HCT116 (cell line): ENCODE results near the gene C6orf47. TPM values are rescaled to one million over a fixed set of nuclear protein-coding genes. Genes with fewer than 3 reads are reported as not detected.

Experiments used
- ATAC-seq: fragments of 200-7000 bp; cut with Tn5 transposase; 2 replicates; pipeline ENCODE4 v1.9.1; 2020; ENCODE audit warnings: mild to moderate bottlenecking, moderate library complexity
- BruUV-seq: library from RNA; stranded (reverse); fragments of 400-500 nt; replicated peaks from 2 replicates; lab custom pipeline; 2021; lab: Mats Ljungman, UMichigan
- CTCF ChIA-PET: fragments of 300-600 bp; sonication (Branson Sonifier 250); formaldehyde crosslinking; loops from one replicate; lab custom pipeline; 2021; ENCODE audit warnings: antibody characterized with exemption; lab: Charles Lee
- POLR2A ChIA-PET: fragments of 300-600, 350-600 bp; sonication (Branson Sonifier 250); formaldehyde crosslinking; loops from one replicate; lab custom pipeline; 2021; ENCODE audit warnings: antibody characterized with exemption; lab: Charles Lee
- RAD21 ChIA-PET, 2 experiments: fragments of 300-600 bp; sonication (Branson Sonifier 250); formaldehyde crosslinking; loops; one replicate each; lab custom pipeline; 2023; ENCODE audit warnings: low total read pairs in 2 of 2; ENCODE audit not compliant: uncharacterized antibody in 2 of 2, unreplicated experiment in 2 of 2, low non-redundant PET in 1 of 2; lab: Charles Lee
- DNase-seq: peaks from one replicate; pipeline ENCODE4 v3.0.0-alpha.2; 2010; ENCODE audit warnings: low read depth, low spot score
- H2AFZ ChIP-seq: fragments of 200-600 bp; shearing (Covaris generic), sonication (generic); 2 replicates; pipeline ENCODE4 v1.6.1; 2017; ENCODE audit warnings: low read depth, mixed run types, mixed read lengths, antibody characterized with exemption, low read length; ENCODE audit not compliant: poor library complexity, severe bottlenecking
- H3K27ac ChIP-seq: 2 replicates; pipeline ENCODE4 v1.5.1; 2012; ENCODE audit warnings: low read depth, low read length
- H3K27me3 ChIP-seq: fragments of 200-600 bp; sonication (generic); 2 replicates; pipeline ENCODE4 v1.6.1; 2016; ENCODE audit warnings: mixed run types, low read length, mixed read lengths; ENCODE audit not compliant: insufficient read depth
- H3K36me3 ChIP-seq, 2 experiments: fragments of 200-500 bp in 1 of 2; fragments of 200-600 bp in 1 of 2; sonication (Bioruptor generic) in 1 of 2; sonication (generic) in 1 of 2; 2 replicates each; pipeline versions ENCODE4 v1.5.1 to v1.6.1; 2014 to 2016; ENCODE audit warnings: low read length in 2 of 2, inconsistent platforms in 1 of 2, mixed read lengths in 1 of 2, mixed run types in 1 of 2; ENCODE audit not compliant: insufficient read depth in 2 of 2, control insufficient read depth in 1 of 2
- H3K4me1 ChIP-seq, 2 experiments: fragments of 200-600 bp in 1 of 2; sonication (generic) in 1 of 2; 2 replicates each; pipeline versions ENCODE4 v1.5.1 to v1.6.1; 2012 to 2017; ENCODE audit warnings: low read length in 2 of 2, inconsistent platforms in 1 of 2, mild to moderate bottlenecking in 1 of 2, mixed read lengths in 1 of 2, mixed run types in 1 of 2, moderate library complexity in 1 of 2; ENCODE audit not compliant: insufficient read depth in 2 of 2, control insufficient read depth in 1 of 2
- H3K4me2 ChIP-seq: fragments of 200-600 bp; sonication (generic); 2 replicates; pipeline ENCODE4 v1.6.1; 2017; ENCODE audit warnings: mixed run types, low read length, mixed read lengths
- H3K4me3 ChIP-seq, 2 experiments: fragments of 200-600 bp in 1 of 2; sonication (generic) in 1 of 2; replicated peaks in 1 of 2; 2 replicates each; pipeline ENCODE4 v1.5.1; 2011 to 2016; ENCODE audit warnings: low read length in 2 of 2, control low read depth in 1 of 2, low read depth in 1 of 2, mild to moderate bottlenecking in 1 of 2, mixed read lengths in 1 of 2, mixed run types in 1 of 2
- H3K79me2 ChIP-seq: fragments of 200-600 bp; sonication (generic); 2 replicates; pipeline ENCODE4 v1.6.1; 2017; ENCODE audit warnings: mild to moderate bottlenecking, mixed run types, low read length, moderate library complexity, mixed read lengths; ENCODE audit not compliant: insufficient read depth
- H3K9ac ChIP-seq: fragments of 200-600 bp; sonication (generic); 2 replicates; pipeline ENCODE4 v1.6.1; 2016; ENCODE audit warnings: low read length, mixed read lengths
- H3K9me2 ChIP-seq: fragments of 200-600 bp; sonication (generic), shearing (Covaris generic); 2 replicates; pipeline ENCODE4 v1.6.1; 2017; ENCODE audit warnings: mixed run types, mild to moderate bottlenecking, moderate library complexity; ENCODE audit not compliant: insufficient read depth
- H3K9me3 ChIP-seq, 2 experiments: fragments of 200-500 bp in 1 of 2; fragments of 200-600 bp in 1 of 2; sonication (Bioruptor generic) in 1 of 2; sonication (generic) in 1 of 2; 2 replicates each; pipeline ENCODE4 v1.6.1; 2014 to 2017; ENCODE audit warnings: low read length in 2 of 2, mixed read lengths in 2 of 2, inconsistent platforms in 1 of 2, low read depth in 1 of 2, mild to moderate bottlenecking in 1 of 2, mixed run types in 1 of 2, moderate library complexity in 1 of 2; ENCODE audit not compliant: control insufficient read depth in 1 of 2, insufficient read depth in 1 of 2
- H4K20me1 ChIP-seq: fragments of 200-600 bp; sonication (generic), shearing (Covaris generic); 2 replicates; pipeline ENCODE4 v1.6.1; 2017; ENCODE audit warnings: mixed run types, mild to moderate bottlenecking, moderate library complexity; ENCODE audit not compliant: insufficient read depth
- ELF1 ChIP-seq: IDR thresholded peaks from 2 replicates; pipeline ENCODE4 v1.6.1; 2012; ENCODE audit warnings: low read depth, borderline replicate concordance
- EZH2phosphoT487 ChIP-seq: fragments of 200-600 bp; IDR thresholded peaks from 2 replicates; pipeline ENCODE4 v1.6.1; 2018; ENCODE audit warnings: antibody characterized with exemption, borderline replicate concordance
- SP1 ChIP-seq: IDR thresholded peaks from 2 replicates; pipeline ENCODE4 v1.6.1; 2012; ENCODE audit warnings: low read depth
- SRF ChIP-seq: IDR thresholded peaks from 2 replicates; pipeline ENCODE4 v1.6.1; 2012; ENCODE audit warnings: low read depth
- YY1 ChIP-seq: IDR thresholded peaks from 2 replicates; pipeline ENCODE4 v1.6.1; 2011; ENCODE audit warnings: low read length, low read depth, moderate library complexity, mild to moderate bottlenecking; ENCODE audit not compliant: insufficient replicate concordance; ENCODE audit errors: extremely low read depth
- ZFX ChIP-seq: fragments of 450-650 bp; IDR thresholded peaks from 2 replicates; pipeline ENCODE4 v1.6.1; 2017
- intact Hi-C: fragments of 100-400 bp; cut with micrococcal nuclease; formaldehyde crosslinking; loops from 2 replicates; pipeline ENCODE4 v1.10.0; 2022
- total RNA-seq: library from RNA; stranded (reverse); gene quantifications from one replicate; pipeline ENCODE4 v1.2.1, GENCODE V29; 2021; ENCODE audit not compliant: unreplicated experiment
- TF ChIP-seq, protein P1 (sequence below), 3 experiments: fragments of 200-600 bp in 1 of 3; sonication (generic) in 1 of 3; IDR thresholded peaks in 2 of 3; conservative IDR thresholded peaks in 1 of 3; 2 replicates each; pipeline ENCODE4 v1.5.1; 2012 to 2017; ENCODE audit warnings: low read depth in 2 of 3, low read length in 2 of 3, antibody characterized with exemption in 1 of 3, borderline replicate concordance in 1 of 3, control low read depth in 1 of 3, mild to moderate bottlenecking in 1 of 3, mixed read lengths in 1 of 3, mixed run types in 1 of 3, moderate library complexity in 1 of 3; ENCODE audit not compliant: insufficient read depth in 1 of 3
- TF ChIP-seq, protein P2 (sequence below): IDR thresholded peaks from 2 replicates; pipeline ENCODE4 v1.6.1; 2012

C6orf47 gene
- total RNA-seq, 1 experiment from 2014 or later = 13.4 TPM

DNA sequence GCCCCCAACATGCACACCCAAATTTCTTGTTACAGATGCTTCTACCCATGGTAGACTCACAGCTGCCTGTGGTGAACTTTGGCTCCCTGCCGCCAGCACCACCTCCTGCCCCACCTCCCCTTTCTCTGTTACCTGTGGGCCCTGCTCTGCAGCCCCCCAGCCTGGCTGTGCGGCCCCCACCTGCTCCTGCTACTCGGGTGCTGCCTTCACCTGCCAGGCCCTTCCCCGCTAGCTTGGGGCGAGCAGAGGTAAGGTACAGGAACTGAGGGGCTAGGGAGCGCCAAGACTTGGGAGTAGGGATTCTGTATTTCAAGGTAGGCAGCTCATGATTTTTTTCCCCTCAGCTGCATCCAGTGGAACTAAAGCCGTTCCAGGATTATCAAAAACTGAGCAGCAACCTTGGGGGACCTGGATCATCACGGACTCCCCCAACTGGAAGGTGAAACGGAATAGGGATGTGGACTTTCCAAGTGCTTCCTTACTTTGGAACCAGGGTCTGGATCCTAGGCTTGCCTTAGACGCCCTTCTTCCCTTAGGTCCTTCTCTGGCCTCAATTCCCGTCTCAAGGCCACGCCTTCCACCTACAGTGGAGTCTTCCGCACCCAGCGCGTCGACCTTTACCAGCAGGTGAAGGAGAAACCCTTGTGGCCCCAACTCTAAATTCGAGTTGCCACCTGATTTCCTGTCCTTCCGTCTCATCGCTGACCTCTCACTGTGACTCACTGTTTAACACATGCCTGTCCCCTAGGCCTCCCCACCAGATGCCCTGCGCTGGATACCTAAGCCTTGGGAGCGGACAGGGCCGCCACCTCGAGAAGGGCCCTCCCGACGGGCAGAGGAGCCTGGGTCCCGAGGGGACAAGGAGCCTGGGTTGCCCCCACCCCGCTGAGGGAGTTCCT lies 23.6 kb downstream of the C6orf47 start:
- ATAC-seq = no peak
- peaks cover 41 to 67% of the 10 kb centered on the region in 2 experiments; a peak in 3 of 4 replicates for H3K36me3 ChIP-seq

GRCh38 chr6:31634969-31635575 lies 25.5 kb downstream of the C6orf47 start:
- ATAC-seq (no peak), DNase-seq (no peak)
- BruUV-seq = no TSS peak
- Histone ChIP-seq H3K9me2 (no peaks in the 10 kb centered on the region), H3K4me3 (no peak overlapping the region), H4K20me1 (no peaks in the 10 kb centered on the region), H2AFZ (no peak overlapping the region), H3K4me1 (no peaks in the 10 kb centered on the region), H3K27ac (no peak overlapping the region), H3K27me3 (no peaks in the 10 kb centered on the region), H3K4me2 (no peak overlapping the region), H3K9ac (no peak overlapping the region), H3K9me3 (no peaks in the 10 kb centered on the region), H3K79me2 (peaks cover 42% of the 10 kb centered on the region; the same call in 1 of the 2 replicates), H3K36me3 (peaks cover 45 to 73% of the 10 kb centered on the region in 2 experiments)
- CTCF ChIA-PET = no interaction called here
- POLR2A ChIA-PET = no interaction called here
- no peak for TF ChIP-seq YY1
- TF ChIP-seq, protein P1, sequence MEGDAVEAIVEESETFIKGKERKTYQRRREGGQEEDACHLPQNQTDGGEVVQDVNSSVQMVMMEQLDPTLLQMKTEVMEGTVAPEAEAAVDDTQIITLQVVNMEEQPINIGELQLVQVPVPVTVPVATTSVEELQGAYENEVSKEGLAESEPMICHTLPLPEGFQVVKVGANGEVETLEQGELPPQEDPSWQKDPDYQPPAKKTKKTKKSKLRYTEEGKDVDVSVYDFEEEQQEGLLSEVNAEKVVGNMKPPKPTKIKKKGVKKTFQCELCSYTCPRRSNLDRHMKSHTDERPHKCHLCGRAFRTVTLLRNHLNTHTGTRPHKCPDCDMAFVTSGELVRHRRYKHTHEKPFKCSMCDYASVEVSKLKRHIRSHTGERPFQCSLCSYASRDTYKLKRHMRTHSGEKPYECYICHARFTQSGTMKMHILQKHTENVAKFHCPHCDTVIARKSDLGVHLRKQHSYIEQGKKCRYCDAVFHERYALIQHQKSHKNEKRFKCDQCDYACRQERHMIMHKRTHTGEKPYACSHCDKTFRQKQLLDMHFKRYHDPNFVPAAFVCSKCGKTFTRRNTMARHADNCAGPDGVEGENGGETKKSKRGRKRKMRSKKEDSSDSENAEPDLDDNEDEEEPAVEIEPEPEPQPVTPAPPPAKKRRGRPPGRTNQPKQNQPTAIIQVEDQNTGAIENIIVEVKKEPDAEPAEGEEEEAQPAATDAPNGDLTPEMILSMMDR (IDR thresholded peaks at IDR 0.05 in 2 of 3, conservative IDR thresholded peaks at IDR 0.05 in 1 of 3; ENCODE audit: borderline replicate concordance in 1 of 3, insufficient read depth in 1 of 3, low read depth in 2 of 3, low read length in 2 of 3) = no peak
- RAD21 ChIA-PET = no interaction called here
- intact Hi-C loops = no loop called here

More for the DNA sequence above, 23.6 kb downstream of the C6orf47 start:
- Histone ChIP-seq H4K20me1 (no peaks in the 10 kb centered on the region), H3K9me2 (no peaks in the 10 kb centered on the region), H3K27ac (no peak overlapping the region), H3K4me2 (no peak overlapping the region), H3K4me3 (no peak overlapping the region), H2AFZ (no peak overlapping the region), H3K4me1 (no peaks in the 10 kb centered on the region)
- BruUV-seq = TSS peak; percentile 19
- ChIA-PET POLR2A (no interaction called here), RAD21 (no interaction called here), CTCF (no interaction called here)
- TF ChIP-seq ELF1 (no peak), EZH2phosphoT487 (no peak), ZFX (no peak), SP1 (no peak), SRF (no peak), YY1 (no peak)
- TF ChIP-seq, protein P2, sequence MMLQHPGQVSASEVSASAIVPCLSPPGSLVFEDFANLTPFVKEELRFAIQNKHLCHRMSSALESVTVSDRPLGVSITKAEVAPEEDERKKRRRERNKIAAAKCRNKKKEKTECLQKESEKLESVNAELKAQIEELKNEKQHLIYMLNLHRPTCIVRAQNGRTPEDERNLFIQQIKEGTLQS = no peak
- TF ChIP-seq, all 23 proteins: peak for 0
- intact Hi-C loops = no loop called here
- H3K9ac ChIP-seq = no peak overlapping the region
- no peak for DNase-seq
- H3K9me3 ChIP-seq = no peaks in the 10 kb centered on the region
- no peaks in the 10 kb centered on the region for H3K27me3 ChIP-seq
- H3K79me2 ChIP-seq = peaks cover 24% of the 10 kb centered on the region; the same call in 1 of the 2 replicates
